ENCODE data around the gene SLC44A3. TPM values are rescaled to one million over a fixed set of nuclear protein-coding genes. Genes with fewer than 3 reads are reported as not detected.

Gene SLC44A3
- polyA plus RNA-seq = not detected

GRCh38 chr1:94819945-94820746 is at the start of gene SLC44A3:
SLC44A3 (plus strand) TSS chr1:94820357; CDS start chr1:94820452, 95 bp downstream.
- peaks cover 0 to 6% (median 0%) of the 10 kb centered on the region in 3 donors for H3K9me3 Mint-ChIP-seq
- H3K4me3 Mint-ChIP-seq = peak within 1 kb of the TSS in 3 of 4 donors; percentile 53 to 88 (median 70)
- H3K4me1 Mint-ChIP-seq = peaks cover 0 to 5% (median 4%) of the 10 kb centered on the region in 3 donors
- peaks cover 36% of the 10 kb centered on the region for H3K27me3 Mint-ChIP-seq
- no peak within 1 kb of the TSS for H3K27ac Mint-ChIP-seq
- H3K36me3 Mint-ChIP-seq = peaks cover 3% of the 10 kb centered on the region

GRCh38 chr1:94772230-94772641 is 47.9 kb upstream of the SLC44A3 start:
- Mint-ChIP-seq H3K27ac (no peak overlapping the region), H3K9me3 (peaks cover 0 to 2% (median 0%) of the 10 kb centered on the region in 3 donors), H3K4me3 (no peak overlapping the region), H3K27me3 (peaks cover 3% of the 10 kb centered on the region), H3K36me3 (no peaks in the 10 kb centered on the region), H3K4me1 (peaks cover 2 to 8% (median 7%) of the 10 kb centered on the region in 3 donors)

GRCh38 chr1:94772845-94773244 is 47.3 kb upstream of the SLC44A3 start:
- H3K4me1 Mint-ChIP-seq = peaks cover 2 to 8% (median 7%) of the 10 kb centered on the region in 3 donors
- H3K36me3 Mint-ChIP-seq = no peaks in the 10 kb centered on the region
- H3K4me3 Mint-ChIP-seq = no peak overlapping the region
- peaks cover 0 to 2% (median 0%) of the 10 kb centered on the region in 3 donors for H3K9me3 Mint-ChIP-seq
- peaks cover 3% of the 10 kb centered on the region for H3K27me3 Mint-ChIP-seq
- no peak overlapping the region for H3K27ac Mint-ChIP-seq

- no peaks in the 10 kb centered on the region for H3K36me3 Mint-ChIP-seq
- peaks cover 2 to 8% (median 7%) of the 10 kb centered on the region in 3 donors for H3K4me1 Mint-ChIP-seq
- H3K9me3 Mint-ChIP-seq = peaks cover 0 to 2% (median 0%) of the 10 kb centered on the region in 3 donors
- H3K27me3 Mint-ChIP-seq = peaks cover 5% of the 10 kb centered on the region
- no peak overlapping the region for H3K4me3 Mint-ChIP-seq
- no peak overlapping the region for H3K27ac Mint-ChIP-seq
Observed at GRCh38 chr1:94773296-94773809, 46.8 kb upstream of the SLC44A3 start.

GRCh38 chr1:94773931-94774422 is 46.2 kb upstream of the SLC44A3 start:
- H3K4me1 Mint-ChIP-seq = peaks cover 2 to 8% (median 7%) of the 10 kb centered on the region in 3 donors
- H3K9me3 Mint-ChIP-seq = peaks cover 0 to 2% (median 0%) of the 10 kb centered on the region in 3 donors
- H3K36me3 Mint-ChIP-seq = no peaks in the 10 kb centered on the region

GRCh38 chr1:94776474-94776873 is 43.7 kb upstream of the SLC44A3 start:
- H3K4me3 Mint-ChIP-seq = no peak overlapping the region
- H3K4me1 Mint-ChIP-seq = peaks cover 2 to 8% (median 7%) of the 10 kb centered on the region in 3 donors
- H3K36me3 Mint-ChIP-seq = no peaks in the 10 kb centered on the region
- H3K9me3 Mint-ChIP-seq = peaks cover 0 to 2% (median 0%) of the 10 kb centered on the region in 3 donors
- H3K27me3 Mint-ChIP-seq = peaks cover 10% of the 10 kb centered on the region
- H3K27ac Mint-ChIP-seq = no peak overlapping the region

More at GRCh38 chr1:94773931-94774422, 46.2 kb upstream of the SLC44A3 start:
- Mint-ChIP-seq H3K4me3 (no peak overlapping the region), H3K27ac (no peak overlapping the region), H3K27me3 (peaks cover 5% of the 10 kb centered on the region)

GRCh38 chr1:94777281-94777680 is 42.9 kb upstream of the SLC44A3 start:
- H3K9me3 Mint-ChIP-seq = peaks cover 0 to 2% (median 0%) of the 10 kb centered on the region in 3 donors
- peak overlapping the region in 1 of 4 donors; percentile 52 for H3K4me3 Mint-ChIP-seq
- peaks cover 12% of the 10 kb centered on the region for H3K27me3 Mint-ChIP-seq
- H3K27ac Mint-ChIP-seq = no peak overlapping the region
- peaks cover 2 to 8% (median 7%) of the 10 kb centered on the region in 3 donors for H3K4me1 Mint-ChIP-seq
- no peaks in the 10 kb centered on the region for H3K36me3 Mint-ChIP-seq

- H3K36me3 Mint-ChIP-seq = no peaks in the 10 kb centered on the region
- no peaks in the 10 kb centered on the region for H3K4me1 Mint-ChIP-seq
- H3K9me3 Mint-ChIP-seq = peaks cover 0 to 2% (median 1%) of the 10 kb centered on the region in 3 donors
- peaks cover 12% of the 10 kb centered on the region for H3K27me3 Mint-ChIP-seq
- no peak overlapping the region for H3K4me3 Mint-ChIP-seq
- no peak overlapping the region for H3K27ac Mint-ChIP-seq
Observed at GRCh38 chr1:94778808-94779207, 41.3 kb upstream of the SLC44A3 start.

- Mint-ChIP-seq H3K4me1 (no peaks in the 10 kb centered on the region), H3K27me3 (peaks cover 9% of the 10 kb centered on the region), H3K9me3 (peaks cover 0 to 1% (median 0%) of the 10 kb centered on the region in 3 donors), H3K36me3 (no peaks in the 10 kb centered on the region), H3K4me3 (no peak overlapping the region), H3K27ac (no peak overlapping the region)
Observed at GRCh38 chr1:94783342-94784189, 36.6 kb upstream of the SLC44A3 start.

GRCh38 chr1:94784190-94784515 is 36.0 kb upstream of the SLC44A3 start:
- no peak overlapping the region for H3K4me3 Mint-ChIP-seq
- peaks cover 0 to 1% (median 0%) of the 10 kb centered on the region in 3 donors for H3K9me3 Mint-ChIP-seq
- H3K27me3 Mint-ChIP-seq = peaks cover 9% of the 10 kb centered on the region
- no peaks in the 10 kb centered on the region for H3K4me1 Mint-ChIP-seq
- no peaks in the 10 kb centered on the region for H3K36me3 Mint-ChIP-seq
- no peak overlapping the region for H3K27ac Mint-ChIP-seq

GRCh38 chr1:94787691-94788090 is 32.5 kb upstream of the SLC44A3 start:
- H3K4me3 Mint-ChIP-seq = no peak overlapping the region
- no peaks in the 10 kb centered on the region for H3K36me3 Mint-ChIP-seq
- H3K27me3 Mint-ChIP-seq = peaks cover 2% of the 10 kb centered on the region
- no peak overlapping the region for H3K27ac Mint-ChIP-seq
- H3K4me1 Mint-ChIP-seq = peaks cover 10 to 20% (median 11%) of the 10 kb centered on the region in 3 donors
- H3K9me3 Mint-ChIP-seq = peaks cover 0 to 1% (median 0%) of the 10 kb centered on the region in 3 donors

- no peak overlapping the region for H3K4me3 Mint-ChIP-seq
- no peak overlapping the region for H3K27ac Mint-ChIP-seq
- no peaks in the 10 kb centered on the region for H3K36me3 Mint-ChIP-seq
- H3K9me3 Mint-ChIP-seq = peaks cover 0 to 1% (median 0%) of the 10 kb centered on the region in 3 donors
- H3K4me1 Mint-ChIP-seq = peaks cover 16 to 24% (median 24%) of the 10 kb centered on the region in 3 donors
- peaks cover 2% of the 10 kb centered on the region for H3K27me3 Mint-ChIP-seq
Observed at GRCh38 chr1:94790246-94790645, 29.9 kb upstream of the SLC44A3 start.

GRCh38 chr1:94790670-94791069 is 29.5 kb upstream of the SLC44A3 start:
- H3K4me3 Mint-ChIP-seq = no peak overlapping the region
- peaks cover 0 to 3% (median 1%) of the 10 kb centered on the region in 3 donors for H3K9me3 Mint-ChIP-seq

GRCh38 chr1:94792473-94793295 is 27.5 kb upstream of the SLC44A3 start:
- peaks cover under 1% of the 10 kb centered on the region for H3K36me3 Mint-ChIP-seq
- H3K4me3 Mint-ChIP-seq = no peak overlapping the region
- peaks cover 0 to 3% (median 1%) of the 10 kb centered on the region in 3 donors for H3K9me3 Mint-ChIP-seq
- H3K27ac Mint-ChIP-seq = no peak overlapping the region
- no peaks in the 10 kb centered on the region for H3K27me3 Mint-ChIP-seq
- peaks cover 18 to 32% (median 30%) of the 10 kb centered on the region in 3 donors for H3K4me1 Mint-ChIP-seq

More at GRCh38 chr1:94790670-94791069, 29.5 kb upstream of the SLC44A3 start:
- Mint-ChIP-seq H3K27ac (no peak overlapping the region), H3K4me1 (peaks cover 18 to 29% (median 28%) of the 10 kb centered on the region in 3 donors), H3K36me3 (no peaks in the 10 kb centered on the region), H3K27me3 (peaks cover 2% of the 10 kb centered on the region)
